Esophagus muscularis mucosa (tissue), 4 donors: Measurements from ENCODE around the gene PCA3. TPM values are rescaled to one million over a fixed set of nuclear protein-coding genes. Genes with fewer than 3 reads are reported as not detected.
"Not testable (repeated sequence)": the region's sequence is repeated elsewhere in the genome, so short reads cannot be mapped to it uniquely, and the experiment has no call there.

Experiments used
- DNase-seq: peaks from one replicate; pipeline ENCODE4 v3.0.0-alpha.2; 2017; ENCODE audit errors: extremely low spot score
- H3K27ac ChIP-seq, 4 donors: fragments of 200-600 bp; sonication (generic); replicated peaks in 1 of 4; 1 replicate in 3 of 4; 2 replicates in 1 of 4; pipeline ENCODE4 v1.5.1; 2016 to 2019; ENCODE audit warnings: mild to moderate bottlenecking in 1 of 4
- H3K27me3 ChIP-seq, 4 donors: fragments of 200-600 bp; sonication (generic); one replicate each; pipeline versions ENCODE4 v1.5.1 to v1.6.0; 2016 to 2019
- H3K36me3 ChIP-seq, 4 donors: fragments of 200-600 bp; sonication (generic); one replicate each; pipeline ENCODE4 v1.5.1; 2016 to 2019
- H3K4me1 ChIP-seq, 4 donors: fragments of 200-600 bp; sonication (generic); one replicate each; pipeline ENCODE4 v1.5.1; 2016 to 2019
- H3K4me3 ChIP-seq, 4 donors: fragments of 200-600 bp; sonication (generic); 1 replicate in 2 of 4; 2 replicates in 2 of 4; pipeline ENCODE4 v1.5.1; 2016 to 2019; ENCODE audit warnings: mild to moderate bottlenecking in 4 of 4, moderate library complexity in 1 of 4
- H3K9me3 ChIP-seq, 4 donors: fragments of 200-600 bp; sonication (generic); 1 replicate in 3 of 4; 2 replicates in 1 of 4; pipeline ENCODE4 v1.5.1; 2016 to 2019
- CTCF ChIP-seq, 3 experiments: fragments of 200-600 bp in 2 of 3; fragments of 450-650 bp in 1 of 3; sonication (generic) in 2 of 3; IDR thresholded peaks; one replicate each; pipeline ENCODE4 v1.5.1; 2017 to 2019; ENCODE audit warnings: antibody characterized with exemption in 3 of 3, mild to moderate bottlenecking in 2 of 3, moderate library complexity in 1 of 3
- EP300 ChIP-seq: sonication (generic); formaldehyde crosslinking; IDR thresholded peaks from one replicate; pipeline ENCODE4 v1.6.1; 2017; ENCODE audit warnings: antibody characterized with exemption
- POLR2A ChIP-seq: fragments of 450-650 bp; IDR thresholded peaks from one replicate; pipeline ENCODE4 v1.6.1; 2017; ENCODE audit warnings: antibody characterized with exemption, moderate library complexity, mild to moderate bottlenecking, low read depth
- POLR2AphosphoS5 ChIP-seq, 2 donors: sonication (generic); formaldehyde crosslinking; IDR thresholded peaks; one replicate each; pipeline ENCODE4 v1.6.1; 2017; ENCODE audit warnings: antibody characterized with exemption in 2 of 2
- WGBS: methylation state at CpG from one replicate; pipeline ENCODE4 v1.1.5; 2018; 5-methylcytosine and 5-hydroxymethylcytosine counted together
- intact Hi-C: fragments of 100-400 bp; cut with DNase I; formaldehyde crosslinking; loops from one replicate; pipeline ENCODE4 v1.15.1; 2023
- total RNA-seq, 4 donors: library from RNA; depleted of rRNA; stranded (reverse); fragments of >200 nt; gene quantifications; one replicate each; pipeline versions ENCODE4 v1.1.0 to v1.2.1, GENCODE V29; 2016

Gene PCA3
- total RNA-seq, 4 donors from 2014 or later: under 0.01 to 1.0 (median 0.65) TPM; not detected in 1

GRCh38 chr9:76734716-76735115 is 29.5 kb upstream of the PCA3 start:
- Histone ChIP-seq H3K9me3 (no peaks in the 10 kb centered on the region), H3K36me3 (peaks cover 0 to 8% (median 0%) of the 10 kb centered on the region in 4 donors), H3K4me3 (no peak overlapping the region), H3K27ac (no peak overlapping the region), H3K27me3 (no peaks in the 10 kb centered on the region), H3K4me1 (peaks cover 0 to 7% (median 3%) of the 10 kb centered on the region in 4 donors)
- WGBS: 90% methylated on average over 3 of the region's 3 CpGs
- no peak for TF ChIP-seq POLR2AphosphoS5 (IDR thresholded peaks at IDR 0.05)
- no peak for TF ChIP-seq POLR2A
- no peak for TF ChIP-seq CTCF (IDR thresholded peaks at IDR 0.05)
- TF ChIP-seq EP300: no peak
- intact Hi-C loops: no loop called here
- DNase-seq: peak; percentile 64

DNA sequence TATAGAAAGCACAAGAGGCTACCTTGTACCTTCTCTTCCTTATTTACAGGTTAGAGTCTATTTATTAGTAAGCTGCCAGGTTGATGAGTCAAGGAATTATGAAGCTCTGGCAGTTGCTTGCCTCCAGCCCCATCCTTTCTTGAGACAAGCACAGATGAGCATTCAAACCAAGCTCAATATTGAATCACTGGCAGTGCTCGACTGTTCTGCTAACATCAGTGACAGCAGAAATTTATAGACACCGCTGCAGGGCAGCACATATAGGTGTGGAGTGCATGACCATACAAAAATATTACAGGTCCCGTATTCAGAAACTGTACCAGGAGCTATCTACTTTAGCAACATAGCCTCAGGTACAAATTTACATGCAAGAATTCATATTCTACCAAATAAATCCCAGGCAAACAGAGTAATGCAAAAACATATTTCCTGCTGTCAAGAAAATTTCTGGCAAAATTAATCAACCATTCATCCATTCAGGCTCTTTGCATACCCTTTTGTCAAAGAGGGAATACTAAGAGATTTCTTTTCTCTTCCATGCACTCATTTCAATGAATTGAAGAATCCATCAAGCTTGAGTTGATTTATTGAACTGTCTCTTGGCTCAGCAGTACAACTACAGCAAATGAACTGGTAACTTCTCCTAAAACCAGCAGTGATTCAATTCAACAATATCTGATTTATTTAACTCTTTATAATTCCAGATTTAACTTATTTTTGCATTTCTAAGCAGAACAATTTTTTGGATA is 26.9 kb upstream of the PCA3 start:
- Histone ChIP-seq H3K4me3 (no peak overlapping the region), H3K27ac (no peak overlapping the region), H3K27me3 (no peaks in the 10 kb centered on the region), H3K9me3 (no peaks in the 10 kb centered on the region), H3K36me3 (peaks cover 0 to 6% (median 0%) of the 10 kb centered on the region in 4 donors), H3K4me1 (peaks cover 0 to 7% (median 3%) of the 10 kb centered on the region in 4 donors)
- DNase-seq: no peak
- WGBS: 92% methylated on average over 3 of the region's 3 CpGs
- intact Hi-C loops: no loop called here
- TF ChIP-seq EP300 (no peak), POLR2AphosphoS5 (IDR thresholded peaks at IDR 0.05) (no peak), CTCF (IDR thresholded peaks at IDR 0.05) (no peak), POLR2A (no peak)

DNA sequence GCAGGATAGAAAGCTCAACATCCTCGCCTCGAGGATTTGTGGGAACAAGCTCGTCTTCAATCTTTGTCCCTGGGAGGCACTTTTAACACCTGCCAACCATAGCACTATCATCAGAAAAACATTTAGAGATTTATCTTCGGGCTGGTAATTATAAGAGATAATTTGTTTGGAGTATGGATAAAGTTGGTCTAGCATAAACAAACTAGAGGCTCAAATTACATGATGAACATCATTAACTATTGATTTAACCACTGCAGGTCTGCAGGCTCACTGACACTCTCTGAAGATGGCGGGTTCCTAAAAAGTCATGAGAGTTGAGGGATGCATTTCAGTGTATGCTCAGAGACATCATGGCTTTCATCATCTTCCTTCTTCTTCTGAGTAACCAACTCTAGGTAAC is 25.8 kb upstream of the PCA3 start:
- intact Hi-C loops: no loop called here
- no peak overlapping the region for H3K4me3 ChIP-seq
- no peaks in the 10 kb centered on the region for H3K9me3 ChIP-seq
- H3K27ac ChIP-seq: no peak overlapping the region
- no peak for TF ChIP-seq POLR2A
- no peak for TF ChIP-seq CTCF (IDR thresholded peaks at IDR 0.05)
- no peak for TF ChIP-seq EP300
- no peak for TF ChIP-seq POLR2AphosphoS5 (IDR thresholded peaks at IDR 0.05)
- H3K4me1 ChIP-seq: no peaks in the 10 kb centered on the region
- DNase-seq: peak; percentile 2
- peaks cover 0 to 6% (median 0%) of the 10 kb centered on the region in 4 donors for H3K36me3 ChIP-seq
- 79% methylated on average over 5 of the region's 5 CpGs for WGBS
- no peaks in the 10 kb centered on the region for H3K27me3 ChIP-seq

- no peak overlapping the region for H3K27ac ChIP-seq
- TF ChIP-seq POLR2AphosphoS5 (IDR thresholded peaks at IDR 0.05) (no peak), CTCF (IDR thresholded peaks at IDR 0.05) (no peak)
- H3K4me1 ChIP-seq: peaks cover 0 to 17% (median 14%) of the 10 kb centered on the region in 4 donors
- WGBS: 83% methylated on average over 5 of the region's 5 CpGs
- H3K27me3 ChIP-seq: no peaks in the 10 kb centered on the region
- no peak overlapping the region for H3K4me3 ChIP-seq
- no peaks in the 10 kb centered on the region for H3K36me3 ChIP-seq
- H3K9me3 ChIP-seq: no peaks in the 10 kb centered on the region
- intact Hi-C loops: no loop called here
- peak; percentile 62 for DNase-seq
Observed at GRCh38 chr9:76741524-76741923, 22.7 kb upstream of the PCA3 start.

DNA sequence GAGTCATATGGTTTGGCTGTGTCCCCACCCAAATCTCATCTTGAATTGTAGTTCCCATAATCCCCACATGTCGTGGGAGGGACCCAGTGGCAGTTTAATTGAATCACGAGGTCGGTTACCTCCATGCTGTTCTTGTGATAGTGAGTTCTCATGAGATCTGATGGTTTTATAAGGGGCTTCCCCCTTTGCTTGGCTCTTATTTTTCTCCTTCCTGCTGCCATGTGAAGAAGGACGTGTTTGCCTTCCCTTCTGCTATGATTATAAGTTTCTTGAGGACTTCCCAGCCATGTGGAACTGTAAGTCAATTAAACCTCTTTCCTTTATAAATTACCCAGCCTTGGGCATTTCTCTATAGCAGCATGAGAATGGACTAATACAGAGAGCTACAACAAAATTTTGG is 21.3 kb upstream of the PCA3 start:
- WGBS: 81% methylated on average over 4 of the region's 4 CpGs
- H3K27ac ChIP-seq, H3K4me3 ChIP-seq, H3K36me3 ChIP-seq, intact Hi-C loops, H3K9me3 ChIP-seq, H3K27me3 ChIP-seq: not testable (repeated sequence)
- peak; percentile 14 for DNase-seq
- peaks cover 0 to 17% (median 14%) of the 10 kb centered on the region in 4 donors for H3K4me1 ChIP-seq
